Measurements from ENCODE around the gene ANKFN1.
"Not testable (repeated sequence)": the region's sequence is repeated elsewhere in the genome, so short reads cannot be mapped to it uniquely, and the experiment has no call there.

The ANKFN1 gene

DNA sequence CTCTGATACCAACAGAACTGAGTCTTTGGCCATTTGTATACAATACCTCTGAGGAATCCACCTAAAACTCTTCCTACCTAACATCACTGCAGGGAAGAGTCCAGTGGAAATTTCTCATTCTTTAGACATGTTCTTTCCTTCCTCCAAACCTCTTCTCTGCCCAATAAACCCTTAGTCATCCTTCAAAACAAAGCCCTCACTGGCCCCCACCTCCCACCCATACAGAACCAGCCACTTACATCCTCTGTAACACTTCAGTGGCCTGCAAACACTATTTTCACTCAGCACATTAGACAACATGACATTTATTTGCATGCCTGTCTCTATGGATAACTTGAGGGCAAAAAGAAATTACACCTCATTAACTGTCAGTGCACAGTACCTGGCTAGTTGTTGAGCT is 239.9 kb downstream of the ANKFN1 start:
- TF ChIP-seq, protein P1, sequence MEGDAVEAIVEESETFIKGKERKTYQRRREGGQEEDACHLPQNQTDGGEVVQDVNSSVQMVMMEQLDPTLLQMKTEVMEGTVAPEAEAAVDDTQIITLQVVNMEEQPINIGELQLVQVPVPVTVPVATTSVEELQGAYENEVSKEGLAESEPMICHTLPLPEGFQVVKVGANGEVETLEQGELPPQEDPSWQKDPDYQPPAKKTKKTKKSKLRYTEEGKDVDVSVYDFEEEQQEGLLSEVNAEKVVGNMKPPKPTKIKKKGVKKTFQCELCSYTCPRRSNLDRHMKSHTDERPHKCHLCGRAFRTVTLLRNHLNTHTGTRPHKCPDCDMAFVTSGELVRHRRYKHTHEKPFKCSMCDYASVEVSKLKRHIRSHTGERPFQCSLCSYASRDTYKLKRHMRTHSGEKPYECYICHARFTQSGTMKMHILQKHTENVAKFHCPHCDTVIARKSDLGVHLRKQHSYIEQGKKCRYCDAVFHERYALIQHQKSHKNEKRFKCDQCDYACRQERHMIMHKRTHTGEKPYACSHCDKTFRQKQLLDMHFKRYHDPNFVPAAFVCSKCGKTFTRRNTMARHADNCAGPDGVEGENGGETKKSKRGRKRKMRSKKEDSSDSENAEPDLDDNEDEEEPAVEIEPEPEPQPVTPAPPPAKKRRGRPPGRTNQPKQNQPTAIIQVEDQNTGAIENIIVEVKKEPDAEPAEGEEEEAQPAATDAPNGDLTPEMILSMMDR (IDR thresholded peaks at IDR 0.05; ENCODE audit: low read depth, low read length, missing control alignments) = no peak
- in situ Hi-C loops (cut with HindIII; ENCODE audit: low pct_ligation_motif_present, low sequenced_read_pairs) = no loop called here

GRCh38 chr17:56395787-56396186 is 242.5 kb downstream of the ANKFN1 start:
- TF ChIP-seq, protein P1 (IDR thresholded peaks at IDR 0.05; ENCODE audit: low read depth, low read length, missing control alignments) = no peak
- Histone ChIP-seq H3K36me3 (replicated peaks) (no peaks in the 10 kb centered on the region), H3K27me3 (replicated peaks) (no peaks in the 10 kb centered on the region), H3K4me3 (ENCODE audit: low read depth, low read length) (no peak overlapping the region), H3K27ac (no peak overlapping the region)
- in situ Hi-C loops (cut with HindIII; ENCODE audit: low pct_ligation_motif_present, low sequenced_read_pairs) = no loop called here
- no peak for DNase-seq

More for the DNA sequence above, 239.9 kb downstream of the ANKFN1 start:
- Histone ChIP-seq H3K27me3 (replicated peaks) (no peaks in the 10 kb centered on the region), H3K36me3 (replicated peaks) (no peaks in the 10 kb centered on the region), H3K27ac (no peak overlapping the region), H3K4me3 (ENCODE audit: low read depth, low read length) (no peak overlapping the region)
- no peak for DNase-seq

GRCh38 chr17:56407086-56407485 is 253.8 kb downstream of the ANKFN1 start:
- in situ Hi-C loops (cut with HindIII; ENCODE audit: low pct_ligation_motif_present, low sequenced_read_pairs) = no loop called here
- no peaks in the 10 kb centered on the region for H3K36me3 ChIP-seq (replicated peaks)
- no peak for DNase-seq
- H3K4me3 ChIP-seq (ENCODE audit: low read depth, low read length) = no peak overlapping the region
- TF ChIP-seq, protein P1 (IDR thresholded peaks at IDR 0.05; ENCODE audit: low read depth, low read length, missing control alignments) = no peak
- H3K27ac ChIP-seq = no peak overlapping the region
- H3K27me3 ChIP-seq (replicated peaks) = no peaks in the 10 kb centered on the region

DNA sequence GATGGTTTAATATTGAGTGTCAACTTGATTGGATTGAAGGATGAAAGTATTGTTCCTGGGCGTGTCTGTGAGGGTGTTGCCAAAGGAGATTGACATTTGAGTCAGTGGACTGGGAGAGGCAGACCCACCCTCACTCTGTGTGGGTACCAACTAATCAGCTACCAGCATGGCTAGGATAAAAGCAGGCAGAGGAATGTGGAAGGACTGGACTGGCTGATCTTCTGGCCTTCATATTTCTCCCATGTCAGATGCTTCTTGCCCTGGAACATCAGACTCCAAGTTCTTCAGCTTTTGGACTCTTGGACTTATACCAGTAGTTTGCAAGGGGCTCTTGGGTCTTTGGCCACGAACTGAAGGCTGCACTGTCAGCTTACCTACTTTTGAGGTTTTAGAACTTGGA is 259.1 kb downstream of the ANKFN1 start:
- in situ Hi-C loops (cut with HindIII; ENCODE audit: low pct_ligation_motif_present, low sequenced_read_pairs); H3K27me3 ChIP-seq (replicated peaks); DNase-seq: not testable (repeated sequence)

DNA sequence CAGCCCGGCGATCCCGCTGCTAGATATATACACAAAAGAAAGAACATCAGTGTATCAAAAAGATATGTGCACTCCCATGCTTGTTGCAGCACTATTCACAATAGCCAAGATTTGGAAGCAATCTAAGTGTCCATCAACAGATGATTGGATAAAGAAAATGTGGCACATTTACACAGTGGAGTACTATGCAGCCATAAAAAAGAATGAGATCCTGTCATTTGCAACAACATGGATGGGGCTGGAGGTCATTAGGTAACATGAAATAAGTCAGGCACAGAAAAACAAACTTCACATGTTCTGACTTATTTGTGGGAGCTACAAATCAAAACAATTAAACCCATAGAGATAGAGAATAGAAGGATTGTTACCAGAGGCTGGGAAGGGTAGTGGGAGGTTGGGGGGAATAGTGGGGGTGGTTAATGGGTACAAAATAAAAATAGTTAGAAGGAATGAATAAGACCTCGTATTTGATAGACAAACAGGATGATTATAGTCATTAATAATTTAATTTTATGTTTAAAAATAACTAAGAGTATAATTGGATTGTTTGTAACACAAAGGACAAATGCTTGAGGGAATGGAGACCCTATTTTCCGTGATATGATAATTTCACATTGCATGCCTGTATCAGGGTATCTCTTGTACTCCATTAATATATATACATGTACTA is 263.5 kb downstream of the ANKFN1 start:
- no peak for DNase-seq
- no peak overlapping the region for H3K27ac ChIP-seq
- H3K27me3 ChIP-seq (replicated peaks) = no peaks in the 10 kb centered on the region
- TF ChIP-seq, protein P1 (IDR thresholded peaks at IDR 0.05; ENCODE audit: low read depth, low read length, missing control alignments) = no peak
- no peaks in the 10 kb centered on the region for H3K36me3 ChIP-seq (replicated peaks)
- in situ Hi-C loops (cut with HindIII; ENCODE audit: low pct_ligation_motif_present, low sequenced_read_pairs) = no loop called here
- no peak overlapping the region for H3K4me3 ChIP-seq (ENCODE audit: low read depth, low read length)

More for the DNA sequence above, 259.1 kb downstream of the ANKFN1 start:
- not testable (repeated sequence) for H3K4me3 ChIP-seq (ENCODE audit: low read depth, low read length); H3K27ac ChIP-seq; H3K36me3 ChIP-seq (replicated peaks)

DNA sequence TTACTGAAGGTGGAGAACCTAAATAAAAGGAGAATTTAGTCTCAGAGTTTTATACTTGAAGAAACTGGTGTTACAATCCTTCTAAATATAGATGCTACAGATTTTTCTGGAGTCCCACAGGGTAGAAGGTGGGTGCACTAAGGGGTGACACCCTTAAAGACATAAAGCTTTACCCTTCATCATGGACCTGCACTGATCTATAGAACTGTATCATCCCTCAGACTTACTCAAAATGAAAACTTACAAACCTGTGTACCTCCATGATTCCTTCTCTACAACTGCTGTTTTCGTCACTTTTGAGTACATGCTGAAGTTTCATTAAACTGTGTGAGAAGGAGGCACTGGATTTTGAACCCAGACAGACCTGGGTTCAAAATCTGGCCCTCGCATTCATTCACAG is 270.7 kb downstream of the ANKFN1 start:
- Histone ChIP-seq H3K27ac (no peak overlapping the region), H3K4me3 (ENCODE audit: low read depth, low read length) (no peak overlapping the region), H3K36me3 (replicated peaks) (no peaks in the 10 kb centered on the region), H3K27me3 (replicated peaks) (no peaks in the 10 kb centered on the region)
- TF ChIP-seq, protein P1 (IDR thresholded peaks at IDR 0.05; ENCODE audit: low read depth, low read length, missing control alignments) = no peak
- in situ Hi-C loops (cut with HindIII; ENCODE audit: low pct_ligation_motif_present, low sequenced_read_pairs) = no loop called here
- DNase-seq = no peak
